HL-60 (cell line): ENCODE measurements around the gene LRRC61.
"Not testable (repeated sequence)": the region's sequence is repeated elsewhere in the genome, so short reads cannot be mapped to it uniquely, and the experiment has no call there.

Experiments
- DNase-seq, 2 experiments: peaks; one replicate each; pipeline ENCODE4 v3.0.0-alpha.2; 2010 to 2020; ENCODE audit warnings: low read depth in 1 of 2, low spot score in 1 of 2
- H3K27ac ChIP-seq: fragments of 250-450 bp; sonication (Bioruptor Pico); replicated peaks from 2 replicates; pipeline ENCODE4 v1.5.1; 2020; ENCODE audit warnings: mild to moderate bottlenecking, moderate library complexity
- H3K27me3 ChIP-seq: fragments of 250-450 bp; sonication (Bioruptor Pico); 2 replicates; pipeline ENCODE4 v1.5.1; 2021; ENCODE audit warnings: mild to moderate bottlenecking, moderate library complexity; ENCODE audit not compliant: insufficient read depth, poor library complexity, severe bottlenecking
- H3K4me3 ChIP-seq: replicated peaks from 2 replicates; pipeline ENCODE4 v1.5.1; 2011; ENCODE audit warnings: mild to moderate bottlenecking, control low read depth, low read length; ENCODE audit not compliant: insufficient read depth
- SPI1 ChIP-seq: IDR thresholded peaks from 2 replicates; pipeline ENCODE4 v1.6.1; 2012; ENCODE audit warnings: low read depth, mild to moderate bottlenecking, borderline replicate concordance

The LRRC61 gene

DNA sequence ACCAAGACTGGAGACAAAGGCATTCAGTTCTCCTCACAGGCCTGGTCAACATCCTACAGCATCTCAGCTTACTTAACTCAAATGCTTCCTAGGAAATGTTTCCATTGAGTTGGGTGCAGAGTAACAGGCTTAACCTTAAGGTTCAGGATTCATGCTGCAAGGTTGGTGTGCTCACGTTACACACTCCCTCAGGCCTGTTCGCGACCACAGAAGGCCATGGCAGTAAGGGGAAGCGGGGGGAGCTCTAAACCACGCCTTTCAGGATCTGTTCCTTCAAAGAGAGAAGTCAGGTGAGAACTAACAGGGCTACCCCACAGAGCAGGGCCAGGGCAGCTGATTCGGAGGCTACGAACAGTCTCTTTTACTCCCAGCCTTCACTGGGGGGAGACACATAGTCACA, 35.3 kb upstream of the LRRC61 start:
- not testable (repeated sequence) for H3K27ac ChIP-seq, H3K27me3 ChIP-seq, H3K4me3 ChIP-seq
- DNase-seq: peak in 1 of 2 experiments; percentile 52
- TF ChIP-seq SPI1: peak; percentile 45; the same call in 1 of the 2 replicates

GRCh38 chr7:150288816-150289215, 34.3 kb upstream of the LRRC61 start:
- not testable (repeated sequence) for DNase-seq, H3K4me3 ChIP-seq, H3K27me3 ChIP-seq, H3K27ac ChIP-seq

DNA sequence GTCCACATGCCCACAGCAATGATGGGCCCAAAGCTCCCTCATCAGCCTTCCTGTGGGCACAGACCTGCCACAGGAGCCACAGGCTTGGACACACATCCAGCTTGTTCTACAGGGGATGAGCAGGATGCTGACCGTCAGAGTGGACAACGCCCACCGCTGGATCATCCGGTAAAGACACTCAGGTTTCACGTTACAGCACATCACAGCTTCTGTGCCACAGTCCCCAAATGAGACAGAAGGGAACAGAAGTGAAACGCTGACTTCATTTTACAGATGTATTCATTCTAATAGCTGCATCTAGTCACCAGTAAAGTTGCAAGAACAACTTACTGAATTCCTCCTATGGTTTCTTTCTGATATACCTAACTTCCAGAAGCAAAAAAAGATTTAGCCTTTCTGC, 32.8 kb upstream of the LRRC61 start:
- DNase-seq, H3K4me3 ChIP-seq, H3K27me3 ChIP-seq, H3K27ac ChIP-seq: not testable (repeated sequence)

- H3K27ac ChIP-seq, H3K27me3 ChIP-seq, H3K4me3 ChIP-seq, DNase-seq: not testable (repeated sequence)
These were observed 28.1 kb upstream of the LRRC61 start for GRCh38 chr7:150295027-150295426.

DNA sequence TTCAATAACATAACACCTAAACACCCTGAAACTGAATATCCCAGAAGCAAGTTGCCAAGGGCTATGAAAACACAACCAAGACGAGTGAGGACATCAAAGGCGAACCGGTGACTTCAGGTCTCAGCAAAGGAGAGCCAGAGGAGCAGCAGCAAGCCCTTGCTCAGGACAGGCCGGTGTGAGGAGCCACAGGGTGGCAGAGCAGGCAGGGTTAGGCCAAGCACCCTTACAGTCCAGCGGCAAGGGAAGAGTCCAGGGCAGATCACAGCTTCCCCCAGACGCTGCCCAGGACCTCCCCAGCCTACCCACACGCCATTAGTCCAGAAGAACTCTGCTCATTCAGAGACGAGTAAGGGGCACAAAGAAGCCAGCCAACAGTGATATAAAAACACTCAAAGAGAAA, 27.5 kb upstream of the LRRC61 start:
- H3K27me3 ChIP-seq, H3K27ac ChIP-seq, DNase-seq, H3K4me3 ChIP-seq: not testable (repeated sequence)

DNA sequence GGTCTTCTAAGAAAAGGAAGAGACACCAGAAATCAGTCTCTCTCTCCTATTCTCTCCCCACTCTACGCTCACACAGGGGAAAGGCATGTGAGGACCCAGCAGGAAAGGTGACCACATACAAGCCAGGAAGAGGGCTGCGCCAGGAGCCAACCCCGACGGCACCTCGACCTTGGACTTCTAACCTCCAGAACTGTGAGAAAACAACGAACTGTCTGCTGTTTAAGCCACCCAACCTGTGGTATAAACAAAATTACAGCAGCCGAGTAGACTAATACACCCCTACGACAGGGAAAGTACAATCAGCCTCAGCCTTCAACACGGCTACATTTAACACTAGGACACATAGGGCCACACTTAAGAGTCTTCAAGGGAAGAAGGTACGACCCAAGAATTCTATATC, 26.4 kb upstream of the LRRC61 start:
- H3K4me3 ChIP-seq, H3K27ac ChIP-seq, H3K27me3 ChIP-seq, DNase-seq: not testable (repeated sequence)

DNA sequence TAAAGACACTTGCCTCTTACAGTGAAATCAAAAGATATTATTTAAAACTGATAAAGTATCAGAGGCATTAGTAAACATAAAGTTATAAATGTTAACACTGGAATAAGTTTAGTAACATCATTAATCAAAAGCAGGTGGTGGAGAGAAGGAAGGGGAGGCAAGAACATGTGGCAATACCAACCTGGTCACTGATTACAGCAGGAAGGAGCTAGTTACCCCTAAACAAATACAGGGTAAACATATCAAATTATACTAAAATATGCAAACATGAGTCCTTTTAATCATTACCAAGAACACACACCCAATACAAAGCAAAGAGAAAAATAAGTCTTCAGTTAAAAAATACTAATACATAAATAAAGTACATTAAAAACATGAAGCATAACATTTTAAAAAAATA, 25.2 kb upstream of the LRRC61 start:
- DNase-seq, H3K27me3 ChIP-seq, H3K4me3 ChIP-seq, H3K27ac ChIP-seq: not testable (repeated sequence)

- H3K27me3 ChIP-seq, DNase-seq, H3K4me3 ChIP-seq, H3K27ac ChIP-seq: not testable (repeated sequence)
These were observed 20.2 kb upstream of the LRRC61 start for GRCh38 chr7:150302908-150303310.

GRCh38 chr7:150304499-150305258, 18.5 kb upstream of the LRRC61 start:
- not testable (repeated sequence) for H3K27ac ChIP-seq, H3K27me3 ChIP-seq, H3K4me3 ChIP-seq, DNase-seq

GRCh38 chr7:150305259-150305902, 17.8 kb upstream of the LRRC61 start:
- not testable (repeated sequence) for DNase-seq, H3K4me3 ChIP-seq, H3K27me3 ChIP-seq, H3K27ac ChIP-seq

DNA sequence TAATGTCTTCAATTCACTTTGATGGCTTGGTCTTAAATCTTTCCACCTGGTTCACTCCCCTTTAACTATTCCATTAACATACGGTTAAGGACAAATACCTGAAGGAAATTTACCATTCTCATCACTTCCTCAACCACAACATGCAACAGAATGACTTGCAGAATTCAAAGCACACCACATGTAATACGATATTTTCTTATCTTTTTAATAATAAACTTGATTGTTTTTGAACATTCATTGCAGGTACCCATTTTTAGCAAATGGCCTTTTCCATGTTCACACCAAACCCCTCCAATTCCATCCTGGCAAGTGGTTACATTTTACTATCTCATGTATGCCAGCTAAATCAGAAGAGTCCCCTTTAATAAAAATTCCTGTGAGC, 17.3 kb upstream of the LRRC61 start:
- not testable (repeated sequence) for DNase-seq, H3K27ac ChIP-seq, H3K4me3 ChIP-seq

GRCh38 chr7:150306377-150306776, 16.8 kb upstream of the LRRC61 start:
- not testable (repeated sequence) for DNase-seq, H3K27me3 ChIP-seq, H3K27ac ChIP-seq, H3K4me3 ChIP-seq

More for the DNA sequence above, 17.3 kb upstream of the LRRC61 start:
- not testable (repeated sequence) for H3K27me3 ChIP-seq
